OCI-LY7 (cell line): ENCODE measurements around the gene PCCA. TPM values are rescaled to one million over a fixed set of nuclear protein-coding genes. Genes with fewer than 3 reads are reported as not detected.

Experiments used
- BruUV-seq: library from RNA; stranded (reverse); fragments of 400-500 nt; replicated peaks from 2 replicates; lab custom pipeline; 2021; lab: Mats Ljungman, UMichigan
- CTCF ChIA-PET: fragments of 300-600 bp; sonication (Branson Sonifier 250); formaldehyde crosslinking; loops from one replicate; lab custom pipeline; 2022; ENCODE audit warnings: antibody characterized with exemption; ENCODE audit not compliant: unreplicated experiment; lab: Charles Lee
- POLR2A ChIA-PET: fragments of 300-600 bp; sonication (Branson Sonifier 250); formaldehyde crosslinking; loops from one replicate; lab custom pipeline; 2022; ENCODE audit warnings: antibody characterized with exemption; lab: Charles Lee
- DNase-seq: peaks from one replicate; pipeline ENCODE4 v3.0.0-alpha.2; 2015; ENCODE audit warnings: low spot score
- H2AFZ ChIP-seq: fragments of 200-600 bp; sonication (generic), shearing (Covaris generic); 2 replicates; pipeline ENCODE4 v1.6.1; 2014; ENCODE audit warnings: mild to moderate bottlenecking, antibody characterized with exemption, low read length, moderate library complexity
- H3K27ac ChIP-seq: fragments of 200-600 bp; sonication (generic); 2 replicates; pipeline ENCODE4 v1.5.1; 2014; ENCODE audit warnings: mixed run types, low read depth, mild to moderate bottlenecking, moderate library complexity, low read length, inconsistent platforms; ENCODE audit not compliant: poor library complexity, severe bottlenecking
- H3K36me3 ChIP-seq: fragments of 200-600 bp; sonication (generic); 2 replicates; pipeline ENCODE4 v1.6.1; 2014; ENCODE audit warnings: mild to moderate bottlenecking, antibody characterized with exemption, low read length, moderate library complexity, mixed read lengths; ENCODE audit not compliant: insufficient read depth
- H3K4me1 ChIP-seq: fragments of 200-600 bp; sonication (generic); 2 replicates; pipeline ENCODE4 v1.5.1; 2014; ENCODE audit warnings: mild to moderate bottlenecking, low read length; ENCODE audit not compliant: insufficient read depth, poor library complexity, severe bottlenecking
- H3K4me2 ChIP-seq: fragments of 200-600 bp; sonication (generic); 2 replicates; pipeline ENCODE4 v1.6.1; 2014; ENCODE audit warnings: mild to moderate bottlenecking, low read length
- H3K4me3 ChIP-seq: fragments of 200-600 bp; sonication (generic); 2 replicates; pipeline ENCODE4 v1.5.1; 2014; ENCODE audit warnings: mild to moderate bottlenecking, low read depth, low read length; ENCODE audit not compliant: poor library complexity, severe bottlenecking
- H3K79me2 ChIP-seq: fragments of 200-600 bp; sonication (generic); 2 replicates; pipeline ENCODE4 v1.6.1; 2016; ENCODE audit warnings: low read depth, mild to moderate bottlenecking, low read length, moderate library complexity, mixed read lengths; ENCODE audit not compliant: insufficient read depth
- H3K9me2 ChIP-seq: fragments of 200-600 bp; sonication (generic); 2 replicates; pipeline ENCODE4 v1.6.1; 2016; ENCODE audit warnings: mild to moderate bottlenecking, low read length, mixed read lengths; ENCODE audit not compliant: insufficient read depth
- H3K9me3 ChIP-seq: fragments of 200-600 bp; sonication (generic); 2 replicates; pipeline ENCODE4 v1.6.1; 2014; ENCODE audit warnings: mild to moderate bottlenecking, mixed run types, low read length, mixed read lengths
- H4K20me1 ChIP-seq: fragments of 200-600 bp; sonication (generic); 2 replicates; pipeline ENCODE4 v1.6.1; 2014; ENCODE audit warnings: mild to moderate bottlenecking, antibody characterized with exemption, low read length, moderate library complexity, mixed read lengths; ENCODE audit not compliant: insufficient read depth
- EZH2phosphoT487 ChIP-seq: fragments of 200-600 bp; sonication (generic); IDR thresholded peaks from 2 replicates; pipeline ENCODE4 v1.6.1; 2018; ENCODE audit warnings: low read depth, borderline replicate concordance, mild to moderate bottlenecking, mixed run types, antibody characterized with exemption, low read length, moderate library complexity, mixed read lengths
- intact Hi-C: fragments of 100-400 bp; cut with micrococcal nuclease; formaldehyde crosslinking; loops from one replicate; pipeline ENCODE4 v1.10.0; 2022; ENCODE audit not compliant: unreplicated experiment
- total RNA-seq, 2 experiments: library from RNA; depleted of rRNA in 1 of 2; stranded (reverse); fragments of >200 nt in 1 of 2; shearing (Covaris generic) in 1 of 2; gene quantifications; 2 replicates each; pipeline ENCODE4 v1.2.3, GENCODE V29; 2014 to 2022
- TF ChIP-seq, protein P1 (sequence below): fragments of 200-600 bp; sonication (generic); conservative IDR thresholded peaks from 2 replicates; pipeline ENCODE4 v1.5.1; 2014; ENCODE audit warnings: mild to moderate bottlenecking, antibody characterized with exemption, low read length, moderate library complexity, mixed read lengths

PCCA gene
- total RNA-seq, 2 experiments from 2014 or later: 2.7 to 7.2 TPM

DNA sequence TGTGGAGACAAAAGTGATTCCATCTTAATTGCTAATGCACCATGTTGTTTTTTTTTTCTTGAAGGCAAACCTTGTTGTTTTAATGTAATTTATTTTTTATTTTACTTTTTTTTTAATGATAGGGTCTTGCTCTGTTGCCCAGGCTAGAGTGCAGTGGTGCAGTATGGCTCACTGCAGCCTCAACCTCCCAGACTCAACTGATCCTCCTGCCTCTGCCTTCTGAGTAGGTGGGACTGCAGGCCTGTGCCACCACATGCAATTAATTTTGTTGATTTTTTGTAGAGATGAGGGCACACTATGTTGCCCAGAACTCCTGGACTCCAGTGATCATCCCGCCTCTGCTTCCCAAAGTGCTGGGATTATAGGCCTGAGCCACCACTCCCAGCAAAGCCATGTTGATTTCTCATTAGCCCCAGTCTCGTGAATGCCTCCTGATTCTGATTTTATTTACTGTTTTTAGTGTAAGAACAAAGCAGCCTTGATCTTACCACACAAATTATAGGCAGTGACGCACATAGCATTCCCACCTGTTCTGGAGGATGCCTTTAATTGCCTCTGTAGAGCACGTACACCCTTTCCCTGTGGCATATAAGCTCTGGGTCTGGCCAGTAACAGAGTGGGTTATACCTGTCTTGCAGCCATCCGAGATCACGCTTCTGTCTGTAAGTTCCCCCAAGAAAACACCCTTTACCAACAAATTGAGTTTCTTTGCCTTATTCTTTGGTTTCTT is 349.3 kb downstream of the PCCA start:
- H3K27ac ChIP-seq: no peak overlapping the region
- H3K4me1 ChIP-seq: no peaks in the 10 kb centered on the region
- H3K79me2 ChIP-seq: no peaks in the 10 kb centered on the region
- no peak for DNase-seq
- no peaks in the 10 kb centered on the region for H3K9me3 ChIP-seq
- H3K36me3 ChIP-seq: no peaks in the 10 kb centered on the region
- BruUV-seq: no TSS peak
- H3K4me2 ChIP-seq: no peak overlapping the region
- no peaks in the 10 kb centered on the region for H4K20me1 ChIP-seq
- TF ChIP-seq, protein P1, sequence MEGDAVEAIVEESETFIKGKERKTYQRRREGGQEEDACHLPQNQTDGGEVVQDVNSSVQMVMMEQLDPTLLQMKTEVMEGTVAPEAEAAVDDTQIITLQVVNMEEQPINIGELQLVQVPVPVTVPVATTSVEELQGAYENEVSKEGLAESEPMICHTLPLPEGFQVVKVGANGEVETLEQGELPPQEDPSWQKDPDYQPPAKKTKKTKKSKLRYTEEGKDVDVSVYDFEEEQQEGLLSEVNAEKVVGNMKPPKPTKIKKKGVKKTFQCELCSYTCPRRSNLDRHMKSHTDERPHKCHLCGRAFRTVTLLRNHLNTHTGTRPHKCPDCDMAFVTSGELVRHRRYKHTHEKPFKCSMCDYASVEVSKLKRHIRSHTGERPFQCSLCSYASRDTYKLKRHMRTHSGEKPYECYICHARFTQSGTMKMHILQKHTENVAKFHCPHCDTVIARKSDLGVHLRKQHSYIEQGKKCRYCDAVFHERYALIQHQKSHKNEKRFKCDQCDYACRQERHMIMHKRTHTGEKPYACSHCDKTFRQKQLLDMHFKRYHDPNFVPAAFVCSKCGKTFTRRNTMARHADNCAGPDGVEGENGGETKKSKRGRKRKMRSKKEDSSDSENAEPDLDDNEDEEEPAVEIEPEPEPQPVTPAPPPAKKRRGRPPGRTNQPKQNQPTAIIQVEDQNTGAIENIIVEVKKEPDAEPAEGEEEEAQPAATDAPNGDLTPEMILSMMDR: no peak
- TF ChIP-seq EZH2phosphoT487: no peak
- no peaks in the 10 kb centered on the region for H3K9me2 ChIP-seq
- intact Hi-C loops: no loop called here
- CTCF ChIA-PET: no interaction called here
- POLR2A ChIA-PET: no interaction called here
- H2AFZ ChIP-seq: no peak overlapping the region
- no peak overlapping the region for H3K4me3 ChIP-seq

DNA sequence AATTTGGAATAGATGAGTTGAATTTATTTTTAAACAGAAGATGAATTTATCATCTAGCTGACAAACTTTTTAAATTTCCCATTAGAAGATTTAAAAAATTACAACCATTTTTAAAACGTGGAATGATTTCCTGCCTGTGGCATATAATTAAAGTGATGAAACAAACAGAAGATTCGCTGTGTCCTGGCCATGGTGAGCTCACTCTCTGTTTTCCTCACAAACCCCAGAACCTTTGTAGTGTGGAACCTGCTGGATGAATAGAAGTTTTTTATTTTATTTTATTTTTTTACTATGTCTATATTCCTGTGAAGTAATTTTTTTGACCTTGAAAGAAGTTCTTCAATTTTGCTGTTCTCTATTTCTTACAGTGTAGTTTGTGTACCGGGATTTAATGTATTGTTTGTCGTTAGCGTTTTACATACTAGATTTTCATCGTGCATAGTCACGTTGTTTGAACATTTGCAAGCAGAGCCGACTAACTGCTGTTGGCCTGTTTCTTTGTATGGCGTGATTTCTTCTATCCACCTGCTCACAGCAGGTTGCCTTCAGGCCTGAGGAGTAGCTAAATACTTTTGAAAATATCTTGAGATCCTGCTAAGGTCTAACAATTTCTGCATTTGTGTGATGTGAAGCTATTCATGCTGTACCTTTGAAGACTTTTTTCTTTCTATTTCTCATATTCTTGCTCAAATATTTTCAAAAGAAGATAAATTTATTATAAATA is 350.5 kb downstream of the PCCA start:
- no peaks in the 10 kb centered on the region for H3K79me2 ChIP-seq
- H3K9me2 ChIP-seq: no peaks in the 10 kb centered on the region
- no peaks in the 10 kb centered on the region for H3K9me3 ChIP-seq
- BruUV-seq: no TSS peak
- intact Hi-C loops: no loop called here
- H3K4me3 ChIP-seq: no peak overlapping the region
- CTCF ChIA-PET: no interaction called here
- H3K27ac ChIP-seq: no peak overlapping the region
- no peak for DNase-seq
- no peaks in the 10 kb centered on the region for H3K4me1 ChIP-seq
- TF ChIP-seq, protein P1: no peak
- no peak for TF ChIP-seq EZH2phosphoT487
- no peaks in the 10 kb centered on the region for H4K20me1 ChIP-seq
- POLR2A ChIA-PET: interaction anchor here (1.5 kb wide), 1 partner anchor 427 kb away, joined by 3 read pairs; no protein-coding TSS in a partner anchor
- no peak overlapping the region for H3K4me2 ChIP-seq
- no peak overlapping the region for H2AFZ ChIP-seq
- H3K36me3 ChIP-seq: no peaks in the 10 kb centered on the region
